Mammary epithelial cell (primary cell): ENCODE results near the gene RPS18.

Experiments used
- EZH2 ChIP-seq: IDR thresholded peaks from 2 replicates; pipeline ENCODE4 v1.6.1; 2012; ENCODE audit warnings: low read length, inconsistent platforms, borderline replicate concordance
- TF ChIP-seq, protein P1 (sequence below), 2 donors: IDR thresholded peaks in 1 of 2; conservative IDR thresholded peaks in 1 of 2; 2 replicates each; pipeline ENCODE4 v1.5.1; 2011 to 2012; ENCODE audit warnings: inconsistent platforms in 2 of 2, low read length in 2 of 2, mild to moderate bottlenecking in 2 of 2, control low read depth in 1 of 2, low read depth in 1 of 2; ENCODE audit not compliant: insufficient read depth in 1 of 2; ENCODE audit errors: extremely low read depth in 1 of 2

- TF ChIP-seq, protein P1, sequence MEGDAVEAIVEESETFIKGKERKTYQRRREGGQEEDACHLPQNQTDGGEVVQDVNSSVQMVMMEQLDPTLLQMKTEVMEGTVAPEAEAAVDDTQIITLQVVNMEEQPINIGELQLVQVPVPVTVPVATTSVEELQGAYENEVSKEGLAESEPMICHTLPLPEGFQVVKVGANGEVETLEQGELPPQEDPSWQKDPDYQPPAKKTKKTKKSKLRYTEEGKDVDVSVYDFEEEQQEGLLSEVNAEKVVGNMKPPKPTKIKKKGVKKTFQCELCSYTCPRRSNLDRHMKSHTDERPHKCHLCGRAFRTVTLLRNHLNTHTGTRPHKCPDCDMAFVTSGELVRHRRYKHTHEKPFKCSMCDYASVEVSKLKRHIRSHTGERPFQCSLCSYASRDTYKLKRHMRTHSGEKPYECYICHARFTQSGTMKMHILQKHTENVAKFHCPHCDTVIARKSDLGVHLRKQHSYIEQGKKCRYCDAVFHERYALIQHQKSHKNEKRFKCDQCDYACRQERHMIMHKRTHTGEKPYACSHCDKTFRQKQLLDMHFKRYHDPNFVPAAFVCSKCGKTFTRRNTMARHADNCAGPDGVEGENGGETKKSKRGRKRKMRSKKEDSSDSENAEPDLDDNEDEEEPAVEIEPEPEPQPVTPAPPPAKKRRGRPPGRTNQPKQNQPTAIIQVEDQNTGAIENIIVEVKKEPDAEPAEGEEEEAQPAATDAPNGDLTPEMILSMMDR (conservative IDR thresholded peaks at IDR 0.05 in 1 of 2, IDR thresholded peaks at IDR 0.05 in 1 of 2; ENCODE audit: extremely low read depth in 1 of 2, insufficient read depth in 1 of 2, low read depth in 1 of 2, low read length in 2 of 2) = no peak
- no peak for TF ChIP-seq EZH2
Measured at GRCh38 chr6:33318426-33319073, 46.7 kb downstream of the RPS18 start.
